GM10248 (cell line): ENCODE data around the gene SPP2.

Source experiments
- CTCF ChIA-PET: fragments of 300-600 bp; sonication (Branson Sonifier 250); formaldehyde crosslinking; extraction: SDS; loops from one replicate; lab custom pipeline; 2021; ENCODE audit warnings: antibody characterized with exemption; lab: Yijun Ruan, JAX
- POLR2A ChIA-PET: fragments of 350-650 bp; sonication (Branson Sonifier 250); formaldehyde crosslinking; extraction: SDS; loops from one replicate; lab custom pipeline; 2020; ENCODE audit warnings: antibody characterized with exemption; lab: Yijun Ruan, JAX
- DNase-seq: peaks from one replicate; pipeline ENCODE4 v3.0.0; 2012; ENCODE audit errors: extremely low spot score
- CTCF ChIP-seq: IDR thresholded peaks from 2 replicates; pipeline ENCODE4 v1.5.1; 2012; ENCODE audit warnings: mild to moderate bottlenecking, low read depth; ENCODE audit errors: extremely low read depth, missing control alignments, control extremely low read depth

The SPP2 gene

DNA sequence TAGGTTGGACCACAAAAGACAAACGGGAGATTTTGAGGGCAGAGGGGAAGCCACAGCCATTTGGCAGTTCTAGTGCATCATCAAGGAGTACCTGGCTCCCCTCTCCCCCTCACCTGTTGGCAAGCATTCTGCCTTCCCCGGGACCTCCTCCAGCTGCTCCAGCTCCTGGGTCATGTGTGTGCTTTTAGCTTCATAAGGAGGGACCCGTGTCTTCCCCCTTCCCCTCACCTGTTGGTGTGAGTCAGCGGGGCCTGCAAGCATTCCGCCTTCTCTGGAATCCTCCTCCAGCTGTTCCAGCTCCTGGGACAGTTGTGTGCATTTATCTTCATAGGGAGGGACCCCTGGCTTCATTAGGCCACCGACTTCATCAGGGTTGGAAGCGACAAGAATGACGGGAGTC, 58.8 kb downstream of the SPP2 start:
- no peak for DNase-seq
- TF ChIP-seq CTCF: no peak
- ChIA-PET POLR2A (no interaction called here), CTCF (no interaction called here)

- DNase-seq: no peak
- POLR2A ChIA-PET: no interaction called here
- TF ChIP-seq CTCF: no peak
- CTCF ChIA-PET: no interaction called here
Measured at GRCh38 chr2:234110219-234110618, 59.7 kb downstream of the SPP2 start.

DNA sequence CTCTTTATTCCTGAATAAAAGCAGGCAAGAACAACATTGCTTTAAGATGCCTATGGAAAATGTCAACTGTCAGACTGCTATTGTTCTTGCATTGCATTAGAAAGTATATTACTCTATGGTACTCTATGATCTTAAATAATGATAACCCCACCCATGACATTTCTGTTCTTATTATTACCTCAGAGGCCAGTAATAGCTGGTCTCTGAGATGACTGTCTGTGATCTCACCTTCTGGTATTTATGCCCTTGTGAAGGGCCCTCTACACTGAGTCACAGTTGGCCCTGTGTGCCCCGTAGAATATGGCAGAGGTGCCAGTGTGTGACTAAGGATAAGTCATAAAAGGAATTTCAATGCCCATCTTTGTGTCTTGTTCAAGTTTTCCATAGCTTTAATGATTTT, 61.0 kb downstream of the SPP2 start:
- no peak for DNase-seq
- no peak for TF ChIP-seq CTCF
- POLR2A ChIA-PET: no interaction called here
- CTCF ChIA-PET: interaction anchor here (1.5 kb wide), 1 partner anchor 30 kb away, joined by 3 read pairs; no protein-coding TSS in a partner anchor

DNA sequence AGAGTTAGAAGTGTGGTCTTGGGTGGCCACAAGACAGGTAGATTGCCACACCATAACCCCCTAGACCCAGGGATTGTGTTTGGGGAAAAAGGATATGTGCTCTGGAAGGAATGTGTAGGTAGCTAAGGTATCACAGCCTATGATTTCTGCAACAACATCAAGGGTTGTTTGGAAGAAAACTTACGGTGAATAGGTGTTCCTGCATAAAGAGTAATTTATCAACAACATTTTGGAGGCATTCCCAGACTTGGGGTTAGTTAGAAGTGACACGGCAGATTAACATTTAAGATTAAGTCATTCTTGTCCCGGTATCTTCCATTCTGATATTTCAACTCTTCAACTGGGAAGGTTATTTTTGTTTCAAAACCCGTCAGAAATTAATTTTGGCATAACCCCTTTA, 65.5 kb downstream of the SPP2 start:
- CTCF ChIA-PET: interaction anchor here (1.6 to 1.7 kb wide), 2 partner anchors 20 to 429 kb away, joined by 3 to 8 read pairs; no protein-coding TSS in a partner anchor
- POLR2A ChIA-PET: no interaction called here
- no peak for DNase-seq
- TF ChIP-seq CTCF: no peak

DNA sequence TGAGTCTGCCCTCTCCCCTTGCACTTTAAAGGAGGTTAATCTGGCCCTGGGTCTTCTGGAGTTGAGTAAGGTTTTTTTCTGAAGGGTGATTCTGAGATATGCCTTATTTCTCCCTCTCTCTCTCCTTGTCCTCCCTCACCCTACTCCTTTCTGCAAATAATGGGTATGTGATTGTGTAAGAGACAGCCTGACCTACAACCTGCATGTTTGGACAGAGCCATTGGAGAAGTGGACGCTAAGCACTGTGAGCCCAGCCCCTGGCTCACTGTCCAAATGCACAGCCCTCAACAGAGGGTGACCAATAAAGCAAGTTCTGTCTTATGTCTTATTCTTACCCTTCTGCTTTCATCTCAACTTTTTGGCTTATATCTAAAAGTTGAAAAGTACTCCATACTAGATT, 71.5 kb downstream of the SPP2 start:
- TF ChIP-seq CTCF: no peak
- ChIA-PET POLR2A (no interaction called here), CTCF (interaction anchor here (0.9 to 1.4 kb wide), 2 partner anchors 13 kb away, joined by 4 read pairs; no protein-coding TSS in a partner anchor)
- DNase-seq: no peak

GRCh38 chr2:234125451-234126145, 75.1 kb downstream of the SPP2 start:
- ChIA-PET CTCF (interaction anchor here (1.6 kb wide), 1 partner anchor 991 kb away, joined by 3 read pairs; no protein-coding TSS in a partner anchor), POLR2A (no interaction called here)
- no peak for TF ChIP-seq CTCF
- no peak for DNase-seq

- ChIA-PET CTCF (interaction anchor here (1.6 kb wide), 1 partner anchor 991 kb away, joined by 3 read pairs; no protein-coding TSS in a partner anchor), POLR2A (no interaction called here)
- no peak for TF ChIP-seq CTCF
- no peak for DNase-seq
Measured at GRCh38 chr2:234126146-234126470, 75.6 kb downstream of the SPP2 start.
